HT1080 (cell line): ENCODE data around the gene LRRC17. TPM values are rescaled to one million over a fixed set of nuclear protein-coding genes. Genes with fewer than 3 reads are reported as not detected.
A peak's percentile ranks its signal among the peaks of the same experiment; 100 is the strongest.

Experiments used
- DNase-seq: peaks from one replicate; pipeline ENCODE4 v3.0.0-alpha.2; 2015; ENCODE audit warnings: low read depth
- polyA plus RNA-seq, 2 experiments: library from polyadenylated mRNA; depleted of rRNA; stranded (reverse); fragments of >200 nt; gene quantifications; 2 replicates each; pipeline ENCODE4 v1.2.3, GENCODE V29; 2015
- total RNA-seq: library from RNA; depleted of rRNA; stranded (reverse); fragments of >200 nt; shearing (Covaris generic); gene quantifications from 2 replicates; pipeline ENCODE4 v1.2.3, GENCODE V29; 2014; rRNA removed

Gene LRRC17
- total RNA-seq = 17.0 and 20.8 TPM in 2 replicates
- 11.3 and 14.3 TPM in 2 replicates for polyA plus RNA-seq (2015; cell fraction: cytosol; rRNA removed)
- 34.6 and 38.5 TPM in 2 replicates for polyA plus RNA-seq (2015; cell fraction: nucleus; rRNA removed)

- DNase-seq = peak; percentile 81
These were observed at the start of gene LRRC17 for GRCh38 chr7:102912742-102913141. TSS of gene LRRC17 (plus strand) at chr7:102913000. CDS start at chr7:102933914, 20,914 bp downstream.

DNA sequence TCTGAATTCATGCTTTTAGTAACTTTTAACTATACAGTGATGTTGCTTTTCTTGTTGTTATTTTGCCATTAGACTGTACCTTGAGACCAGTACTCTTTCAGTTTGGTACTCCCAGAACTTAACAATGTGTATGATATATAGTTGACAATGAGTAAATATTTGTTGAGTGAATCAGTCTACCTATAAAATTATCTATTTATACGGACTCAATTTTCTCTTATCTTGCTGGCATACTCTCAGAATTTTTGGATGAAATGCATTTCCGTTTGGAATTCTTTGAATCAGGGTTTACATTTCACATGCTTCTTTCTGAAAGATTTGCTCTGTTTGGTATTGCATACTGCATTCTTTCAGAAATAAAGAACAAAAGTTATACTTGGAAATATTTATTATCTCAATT, 47.8 kb upstream of the LRRC17 start:
- no peak for DNase-seq

DNA sequence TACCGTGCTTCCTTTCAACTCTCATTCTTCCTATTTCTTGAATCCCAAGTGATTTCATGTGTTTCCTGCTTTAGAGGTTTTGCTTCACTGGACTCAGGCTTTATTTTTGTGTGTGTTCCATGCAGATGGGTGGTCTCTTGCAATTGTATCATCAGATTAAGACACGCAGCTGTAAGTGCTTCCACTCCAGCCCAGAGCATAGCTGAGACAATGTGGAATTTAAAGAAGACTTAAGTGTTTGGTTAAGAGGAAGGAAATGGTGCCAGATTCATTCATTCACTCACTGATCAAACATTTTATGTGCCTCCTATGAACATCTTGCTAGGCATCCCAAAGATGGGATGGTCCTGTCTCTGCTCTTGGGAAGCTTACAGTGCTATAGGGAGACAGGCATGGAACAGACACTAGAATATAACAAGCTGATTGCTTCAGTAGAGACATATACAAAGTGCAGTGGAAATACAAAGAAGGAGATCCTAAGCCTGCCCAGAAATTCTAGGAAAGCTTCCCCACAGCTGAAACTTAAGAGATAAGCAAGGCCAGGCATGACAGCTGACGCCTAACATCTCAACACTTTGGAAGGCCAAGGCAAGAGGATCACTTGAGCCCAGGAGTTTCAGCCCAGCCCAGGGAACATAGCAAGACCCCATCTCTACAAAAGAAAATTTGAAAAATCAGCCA, 46.1 kb upstream of the LRRC17 start:
- DNase-seq = no peak

- no peak for DNase-seq
These were observed 43.6 kb upstream of the LRRC17 start for GRCh38 chr7:102869195-102869594.

DNA sequence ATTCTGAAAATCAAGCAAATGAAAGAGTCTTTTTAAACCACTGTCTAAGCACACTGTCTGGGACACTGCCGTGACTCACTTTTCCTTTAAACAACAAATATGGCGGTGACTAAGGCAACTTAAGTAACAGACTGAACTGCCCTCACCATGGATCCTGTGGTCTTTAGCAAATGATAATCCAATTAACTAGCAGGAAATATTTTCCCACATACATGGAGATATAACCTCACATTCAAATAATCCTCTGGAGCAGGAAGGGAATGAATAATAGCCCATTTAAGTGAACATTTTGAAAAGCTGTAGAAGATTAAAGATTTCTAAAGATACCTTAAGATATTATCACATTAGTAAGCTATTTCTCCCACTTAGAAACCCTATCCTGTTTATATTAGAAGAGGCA, 40.3 kb upstream of the LRRC17 start:
- DNase-seq = peak; percentile 93

GRCh38 chr7:102873470-102874165, 39.2 kb upstream of the LRRC17 start:
- DNase-seq = no peak

- DNase-seq = peak; percentile 90
These were observed 38.5 kb upstream of the LRRC17 start for GRCh38 chr7:102874166-102874829.

GRCh38 chr7:102874966-102875365, 37.8 kb upstream of the LRRC17 start:
- DNase-seq = no peak

DNA sequence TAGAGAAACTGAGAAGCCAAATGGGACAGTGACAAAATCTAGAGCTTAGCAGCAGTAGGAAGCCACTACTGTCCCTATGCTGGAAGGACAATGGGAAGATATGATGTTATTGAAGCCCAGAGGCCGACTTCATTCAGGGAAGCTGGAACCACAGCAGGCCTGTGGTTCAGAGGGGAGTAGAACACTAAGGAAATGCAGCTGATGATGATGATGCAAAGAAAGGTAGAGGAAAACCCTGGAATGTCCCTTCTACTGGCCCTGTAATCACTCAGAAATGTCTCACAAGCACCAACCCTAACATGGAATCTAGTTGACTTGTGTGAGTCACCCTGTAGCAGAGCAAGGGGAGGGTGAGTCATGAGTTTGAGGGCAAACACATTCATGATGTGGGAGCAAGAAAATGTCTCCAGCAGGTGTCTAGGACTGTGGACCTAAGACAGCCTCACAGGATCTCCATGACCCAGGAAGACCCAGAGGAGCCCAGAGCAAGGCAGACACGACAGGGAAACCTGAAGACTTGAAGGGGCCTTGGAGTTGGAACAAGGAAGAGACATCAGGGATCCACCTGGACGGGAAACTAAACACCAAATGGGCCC, 37.0 kb upstream of the LRRC17 start:
- DNase-seq = peak; percentile 100

- peak; percentile 72 for DNase-seq
These were observed 29.5 kb upstream of the LRRC17 start for GRCh38 chr7:102883098-102883860.

DNA sequence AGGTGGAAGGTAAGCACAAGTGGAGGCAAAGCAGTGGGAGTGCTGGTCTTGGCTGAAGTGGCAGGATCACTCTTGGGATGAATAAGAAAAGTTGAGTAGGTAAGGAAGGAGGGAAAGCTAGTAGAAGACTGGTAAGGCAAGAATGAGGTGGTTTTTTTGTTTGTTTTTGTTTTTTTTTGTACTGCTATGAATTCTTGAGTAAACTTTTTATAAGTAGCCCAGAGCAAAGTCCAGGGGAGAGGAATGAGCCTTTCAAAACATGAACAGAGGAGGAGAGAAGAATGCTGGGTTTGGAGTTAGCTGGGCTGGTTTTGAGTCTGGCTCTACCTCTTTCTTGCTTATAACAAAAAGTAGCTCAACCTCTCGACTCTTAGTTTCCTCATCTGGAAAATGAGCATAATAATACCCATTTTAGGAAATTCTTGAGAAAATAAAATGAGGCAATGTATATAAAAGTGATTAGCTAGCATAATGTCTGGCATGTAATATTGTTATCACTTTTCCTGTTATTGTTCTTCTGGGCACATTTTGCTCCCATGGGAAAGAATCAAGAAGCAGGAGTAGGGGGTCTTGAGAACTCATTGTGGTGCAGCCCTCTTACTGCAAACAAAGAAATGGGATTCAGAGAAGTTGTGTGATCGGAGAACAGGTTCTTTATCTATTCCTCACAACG, 24.1 kb upstream of the LRRC17 start:
- DNase-seq = no peak

- DNase-seq = no peak
These were observed 22.9 kb upstream of the LRRC17 start for GRCh38 chr7:102889851-102890250.

DNA sequence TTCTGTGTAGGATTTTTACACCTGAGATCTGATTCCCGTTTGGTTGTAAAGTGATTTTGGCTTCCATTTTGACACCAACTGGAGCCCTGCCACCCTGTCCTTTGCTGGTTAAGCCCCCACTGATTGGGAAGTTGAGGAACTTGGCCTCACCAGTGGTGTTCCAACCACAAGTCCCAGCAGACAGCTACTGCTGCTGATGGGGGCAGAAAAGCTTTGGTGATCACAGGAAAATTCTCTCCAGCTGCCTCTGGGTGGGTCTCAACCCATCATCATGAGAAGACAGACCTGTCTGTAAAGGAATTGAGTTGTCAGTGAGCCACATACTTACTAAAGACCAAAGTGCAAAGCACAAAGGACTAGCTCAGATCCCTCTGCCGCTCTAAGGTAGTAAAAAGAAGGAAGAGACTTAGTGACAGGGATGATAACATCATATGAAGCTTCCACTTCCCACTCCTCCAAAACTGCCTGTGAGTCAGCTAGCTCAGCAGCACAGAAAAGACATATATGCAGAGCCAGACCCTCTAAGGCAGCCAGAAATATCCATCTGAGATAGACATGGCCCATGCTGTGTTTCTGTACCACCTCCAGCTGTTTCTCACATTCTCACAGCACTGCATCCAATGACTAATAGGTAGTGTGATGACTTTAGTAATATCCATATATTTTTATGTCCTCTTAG, 22.4 kb upstream of the LRRC17 start:
- peak; percentile 70 for DNase-seq

DNA sequence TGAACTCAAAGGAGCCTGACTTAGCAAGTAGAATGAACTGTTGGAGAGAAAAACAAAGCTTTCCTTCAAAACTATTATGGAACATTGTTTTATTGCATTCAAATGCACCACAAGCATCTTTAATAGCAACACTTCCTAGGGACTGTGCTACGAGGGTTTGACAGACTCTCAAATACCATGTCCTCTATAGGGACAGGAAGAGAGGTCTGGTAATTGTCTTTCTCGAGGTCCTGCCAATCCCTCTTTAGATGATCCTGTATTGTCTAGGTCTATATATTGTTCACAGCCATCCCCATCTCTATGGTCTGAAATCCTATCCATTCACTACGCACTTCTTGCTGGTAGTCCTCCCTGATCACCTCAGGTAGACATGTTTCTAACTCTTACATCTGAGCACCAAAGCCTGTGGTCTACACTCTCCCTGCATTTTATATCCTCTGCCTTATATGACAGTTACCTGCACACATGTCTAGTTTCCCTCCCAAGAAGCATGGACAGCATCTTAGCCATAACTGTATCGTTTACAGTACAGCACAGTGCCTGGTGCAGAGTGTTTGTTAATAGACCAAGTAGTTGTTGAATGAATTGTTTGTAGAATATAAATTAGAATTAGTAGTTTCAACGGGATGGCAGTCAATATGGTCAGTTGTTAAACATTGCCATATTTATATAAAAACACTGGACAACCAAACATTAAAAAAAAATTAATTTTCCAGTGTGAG, 21.7 kb upstream of the LRRC17 start:
- no peak for DNase-seq

- DNase-seq = peak; percentile 83
These were observed 21.0 kb upstream of the LRRC17 start for GRCh38 chr7:102891693-102892261.

GRCh38 chr7:102892631-102893278, 20.0 kb upstream of the LRRC17 start:
- no peak for DNase-seq

DNA sequence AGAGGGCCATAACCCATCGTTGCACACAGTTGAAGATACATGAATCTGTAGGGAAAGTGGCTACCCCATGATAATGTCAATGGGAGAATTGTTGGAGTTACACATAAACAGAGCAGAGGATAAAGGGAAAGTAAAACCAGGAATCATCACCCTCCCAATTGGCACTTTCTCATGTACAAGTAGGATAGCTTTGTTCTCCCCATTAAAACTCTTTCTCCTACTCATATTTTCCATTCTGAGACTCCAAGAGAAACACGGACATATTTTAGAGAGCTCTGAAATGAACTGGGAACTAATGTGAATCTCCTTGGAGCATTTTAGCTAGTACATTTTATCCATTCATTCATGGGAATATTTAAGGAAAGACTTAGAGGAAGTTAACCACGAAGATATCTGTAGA, 17.2 kb upstream of the LRRC17 start:
- DNase-seq = no peak

- no peak for DNase-seq
These were observed 16.2 kb upstream of the LRRC17 start for GRCh38 chr7:102896585-102896984.
